GM12878 (cell line): ENCODE measurements around the gene GID8. TPM values are rescaled to one million over a fixed set of nuclear protein-coding genes. Genes with fewer than 3 reads are reported as not detected.

Source experiments
- ATAC-seq: fragments of 200-7000 bp; cut with Tn5 transposase; 3 replicates; pipeline ENCODE4 v1.9.1; 2020; ENCODE audit warnings: mild to moderate bottlenecking, moderate library complexity
- BruUV-seq: library from RNA; stranded (reverse); fragments of 400-500 nt; replicated peaks from 2 replicates; lab custom pipeline; 2021; lab: Mats Ljungman, UMichigan
- CTCF ChIA-PET: fragments of 300-600 bp; sonication (Branson Sonifier 250); formaldehyde crosslinking; extraction: SDS; loops from one replicate; lab custom pipeline; 2021; ENCODE audit warnings: inconsistent platforms; lab: Yijun Ruan, JAX
- POLR2A ChIA-PET: fragments of 350-600 bp; formaldehyde crosslinking; extraction: SDS; loops from one replicate; lab custom pipeline; 2021; ENCODE audit warnings: inconsistent platforms; lab: Charles Lee
- RAD21 ChIA-PET: fragments of 300-600 bp; sonication (Branson Sonifier 250); formaldehyde crosslinking; loops from one replicate; lab custom pipeline; 2023; ENCODE audit warnings: antibody characterized with exemption; ENCODE audit not compliant: unreplicated experiment; lab: Charles Lee
- SMC1A ChIA-PET: fragments of 300-600 bp; sonication (Branson Sonifier 250); formaldehyde crosslinking; loops from one replicate; lab custom pipeline; 2023; ENCODE audit not compliant: unreplicated experiment, uncharacterized antibody; lab: Charles Lee
- DNase-seq: peaks from one replicate; pipeline ENCODE4 v3.0.0-alpha.2; 2011; ENCODE audit warnings: low read depth, low spot score
- FAIRE-seq: peaks from 3 replicates; lab custom pipeline; 2011; peaks lifted over from hg19 to GRCh38; lab: Jason Lieb, UNC
- H2AFZ ChIP-seq: 2 replicates; pipeline ENCODE4 v1.6.0; 2011; ENCODE audit warnings: low read depth, low read length, control low read depth; ENCODE audit not compliant: control insufficient read depth
- H3K27ac ChIP-seq: 2 replicates; pipeline ENCODE4 v1.5.1; 2011; ENCODE audit warnings: control low read depth; ENCODE audit not compliant: control insufficient read depth, insufficient read depth
- H3K27me3 ChIP-seq, 2 experiments: replicated peaks in 1 of 2; 2 replicates each; pipeline versions ENCODE4 v1.6.0 to v1.6.1; 2011; ENCODE audit warnings: low read length in 1 of 2; ENCODE audit not compliant: control insufficient read depth in 2 of 2, insufficient read depth in 2 of 2
- H3K36me3 ChIP-seq, 2 experiments: 2 replicates each; pipeline ENCODE4 v1.5.1; 2011; ENCODE audit warnings: low read length in 1 of 2; ENCODE audit not compliant: control insufficient read depth in 2 of 2, insufficient read depth in 2 of 2
- H3K4me1 ChIP-seq: 2 replicates; pipeline ENCODE4 v1.6.1; 2011; ENCODE audit warnings: mild to moderate bottlenecking, low read length, moderate library complexity, mixed read lengths; ENCODE audit not compliant: control insufficient read depth, insufficient read depth
- H3K4me2 ChIP-seq: 2 replicates; pipeline ENCODE4 v1.6.0; 2011; ENCODE audit warnings: control low read depth; ENCODE audit not compliant: control insufficient read depth, insufficient read depth
- H3K4me3 ChIP-seq: fragments of 200-600 bp; sonication (generic); 2 replicates; pipeline ENCODE4 v1.5.1; 2016
- H3K79me2 ChIP-seq: 2 replicates; pipeline ENCODE4 v1.6.0; 2011; ENCODE audit warnings: low read length; ENCODE audit not compliant: control insufficient read depth, insufficient read depth
- H3K9ac ChIP-seq: 2 replicates; pipeline ENCODE4 v1.8.0; 2011; ENCODE audit warnings: low read length, control low read depth, mixed read lengths; ENCODE audit not compliant: control insufficient read depth, insufficient read depth
- H3K9me3 ChIP-seq: replicated peaks from 3 replicates; pipeline ENCODE4 v1.5.1; 2011; ENCODE audit warnings: mild to moderate bottlenecking, low read length; ENCODE audit not compliant: control insufficient read depth, insufficient read depth
- H4K20me1 ChIP-seq: 2 replicates; pipeline ENCODE4 v1.6.0; 2011; ENCODE audit not compliant: control insufficient read depth, insufficient read depth
- CBX3 ChIP-seq: fragments of 200-600 bp; sonication (generic); IDR thresholded peaks from 2 replicates; pipeline ENCODE4 v1.6.1; 2016; ENCODE audit warnings: low read depth, borderline replicate concordance
- CBX5 ChIP-seq: sonication (generic); IDR thresholded peaks from 2 replicates; pipeline ENCODE4 v1.6.1; 2016; ENCODE audit warnings: low read depth, moderate library complexity, mild to moderate bottlenecking, inconsistent platforms
- E4F1 ChIP-seq: fragments of 450-650 bp; IDR thresholded peaks from 2 replicates; pipeline ENCODE4 v1.6.1; 2018; ENCODE audit warnings: borderline replicate concordance, mild to moderate bottlenecking; ENCODE audit not compliant: partially characterized antibody
- MYC ChIP-seq: IDR thresholded peaks from 2 replicates; pipeline ENCODE4 v1.6.1; 2011; ENCODE audit warnings: mild to moderate bottlenecking, low read length, moderate library complexity, inconsistent platforms; ENCODE audit not compliant: insufficient read depth, insufficient replicate concordance, insufficient read length, severe bottlenecking
- NBN ChIP-seq: fragments of 450-650 bp; IDR thresholded peaks from 2 replicates; pipeline ENCODE4 v1.6.1; 2016
- POLR2A ChIP-seq: IDR thresholded peaks from 2 replicates; pipeline ENCODE4 v1.6.1; 2011; ENCODE audit warnings: low read depth, mild to moderate bottlenecking, low read length
- POLR2AphosphoS5 ChIP-seq: IDR thresholded peaks from 2 replicates; pipeline ENCODE4 v1.6.1; 2011; ENCODE audit warnings: mild to moderate bottlenecking, low read length, inconsistent platforms
- SMAD5 ChIP-seq: IDR thresholded peaks from 2 replicates; pipeline ENCODE4 v1.6.1; 2016; ENCODE audit warnings: antibody characterized with exemption, low read depth
- SREBF1 ChIP-seq: IDR thresholded peaks from 2 replicates; pipeline ENCODE4 v1.6.1; 2012; ENCODE audit warnings: mild to moderate bottlenecking, low read length
- ZNF217 ChIP-seq: fragments of 450-650 bp; IDR thresholded peaks from 2 replicates; pipeline ENCODE4 v1.6.1; 2017; ENCODE audit warnings: antibody characterized with exemption, mild to moderate bottlenecking
- WGBS: methylation state at CpG from one replicate; pipeline ENCODE4 v1.1.6; 2016; ENCODE audit warnings: low lambda C conversion rate; ENCODE audit not compliant: insufficient replicate concordance, insufficient coverage; ENCODE audit errors: missing lambda C conversion rate; 5-methylcytosine and 5-hydroxymethylcytosine counted together
- in situ Hi-C: fragments of 300-500 bp; cut with MboI; formaldehyde crosslinking; loops from 9 replicates; pipeline ENCODE4 v1.14.3; 2018; ENCODE audit warnings: mixed read lengths
- intact Hi-C: fragments of 100-400 bp; cut with micrococcal nuclease; formaldehyde crosslinking; loops from one replicate; pipeline ENCODE4 v1.14.2; 2022; ENCODE audit not compliant: unreplicated experiment
- polyA plus RNA-seq, 11 experiments: library from polyadenylated mRNA; depleted of rRNA in 4 of 11; unstranded in 6 of 11; stranded (reverse) in 5 of 11; fragments of >200 nt; fragmentation: Nextera tagmentation in 4 of 11; fragmentation: Illumina TruSeq in 1 of 11; extraction: Ambion mirVana in 4 of 11; extraction: Trizol in 1 of 11; gene quantifications; 1 replicate in 1 of 11; 2 replicates in 10 of 11; pipeline versions ENCODE4 v1.2.1 to v1.2.3, GENCODE V29; 2011 to 2016; ENCODE audit warnings: inconsistent platforms in 2 of 11, missing spikeins in 2 of 11, low read depth in 1 of 11
- total RNA-seq, 4 experiments: library from RNA; depleted of rRNA in 3 of 4; stranded (reverse); fragments of >200 nt in 3 of 4; fragmentation: Illumina TruSeq in 1 of 4; extraction: Trizol in 1 of 4; gene quantifications; 2 replicates each; pipeline versions ENCODE4 v1.2.1 to v1.2.3, GENCODE V29; 2013 to 2021

GID8 gene
- total and polyA plus RNA-seq, 10 of the 15 experiments (the other 5 are each of a cell fraction or from before 2014, with no cell fraction given) = 12.0 to 33.8 (median 22.2) TPM

GRCh38 chr20:62949153-62949821, 11.3 kb downstream of the GID8 start:
- RAD21 ChIA-PET = interaction anchor here (1.0 kb wide), 1 partner anchor 12 kb away, joined by 3 read pairs; the partner anchor contains the start of gene GID8
- Histone ChIP-seq H3K27me3 (no peaks in the 10 kb centered on the region), H3K9ac (no peak overlapping the region), H3K4me2 (no peak overlapping the region), H3K27ac (no peak overlapping the region), H2AFZ (no peak overlapping the region), H3K4me3 (no peak overlapping the region), H3K36me3 (peaks cover 20 to 28% of the 10 kb centered on the region in 2 experiments), H3K79me2 (peaks cover 20% of the 10 kb centered on the region), H3K9me3 (peaks cover 3% of the 10 kb centered on the region; the same call in 2 of the 3 replicates), H4K20me1 (no peaks in the 10 kb centered on the region), H3K4me1 (peaks cover 7% of the 10 kb centered on the region)
- ATAC-seq (no peak), FAIRE-seq (no peak), DNase-seq (no peak)
- POLR2A ChIA-PET = interaction anchor here (0.9 to 1.1 kb wide), 2 partner anchors 25 to 76 kb away, joined by 3 to 4 read pairs; no protein-coding TSS in a partner anchor
- CTCF ChIA-PET = interaction anchor here (0.6 to 1.9 kb wide), 5 partner anchors 30 to 857 kb away, joined by 3 to 6 read pairs (median 4); no protein-coding TSS in a partner anchor
- WGBS = 97% methylated on average over 6 of the region's 6 CpGs
- intact Hi-C loops (no loop called here), in situ Hi-C loops (no loop called here)
- BruUV-seq = no TSS peak
- SMC1A ChIA-PET = interaction anchor here (1.0 kb wide), 2 partner anchors 36 to 37 kb away, joined by 3 to 4 read pairs; no protein-coding TSS in a partner anchor
- no peak for TF ChIP-seq CBX3
- 0 out of 2 replicates have a peak, but pooled peaks have one; percentile 36 for TF ChIP-seq CBX5
- no peak for TF ChIP-seq ZNF217
- peak; percentile 21; the same call in 1 of the 2 replicates for TF ChIP-seq POLR2A
- TF ChIP-seq POLR2AphosphoS5 = no peak
- no peak for TF ChIP-seq SMAD5
- TF ChIP-seq NBN = no peak
- no peak for TF ChIP-seq MYC
- no peak for TF ChIP-seq E4F1
- no peak for TF ChIP-seq SREBF1
